HepG2 (cell line): ENCODE measurements around the gene CCDC34. TPM values are rescaled to one million over a fixed set of nuclear protein-coding genes. Genes with fewer than 3 reads are reported as not detected.

ENCODE experiments used
- BCL6 ChIP-seq: IDR thresholded peaks from 2 replicates; pipeline ENCODE4 v1.6.1; 2016; ENCODE audit warnings: missing genetic modification reagents, missing compliant biosample characterization
- EP300 ChIP-seq, 3 experiments: sonication (generic) in 1 of 3; formaldehyde crosslinking in 1 of 3; IDR thresholded peaks; 2 replicates each; pipeline versions ENCODE4 v1.5.1 to v1.6.1; 2011 to 2020; ENCODE audit warnings: low read depth in 2 of 3, low read length in 2 of 3, borderline replicate concordance in 1 of 3, improper control_type of control experiment in 1 of 3, mild to moderate bottlenecking in 1 of 3, missing genetic modification reagents in 1 of 3, moderate library complexity in 1 of 3
- FOXO1 ChIP-seq: sonication (generic); formaldehyde crosslinking; IDR thresholded peaks from 2 replicates; pipeline ENCODE4 v1.4.0; 2020; ENCODE audit warnings: missing genetic modification reagents
- KAT8 ChIP-seq: IDR thresholded peaks from 2 replicates; pipeline ENCODE4 v1.6.1; 2016; ENCODE audit warnings: missing genetic modification reagents, missing compliant biosample characterization
- MED13 ChIP-seq: sonication (generic); formaldehyde crosslinking; IDR thresholded peaks from 2 replicates; pipeline ENCODE4 v1.5.0; 2020; ENCODE audit warnings: missing genetic modification reagents
- NCOA2 ChIP-seq: sonication (generic); formaldehyde crosslinking; IDR thresholded peaks from 2 replicates; pipeline ENCODE4 v1.8.0; 2022; ENCODE audit warnings: inconsistent platforms
- NCOR1 ChIP-seq: fragments of 200-600 bp; sonication (generic); IDR thresholded peaks from 2 replicates; pipeline ENCODE4 v1.7.0; 2017; ENCODE audit warnings: antibody characterized with exemption, low read length, borderline replicate concordance
- NR3C1 ChIP-seq: sonication (generic); formaldehyde crosslinking; IDR thresholded peaks from 2 replicates; pipeline ENCODE4 v1.4.0; 2020; ENCODE audit warnings: missing genetic modification reagents
- PAXIP1 ChIP-seq: sonication (generic); formaldehyde crosslinking; conservative IDR thresholded peaks from 2 replicates; pipeline ENCODE4 v1.4.0; 2020; ENCODE audit warnings: mild to moderate bottlenecking, missing genetic modification reagents, moderate library complexity
- PCBP2 ChIP-seq: fragments of 200-400 bp; formaldehyde crosslinking; optimal IDR thresholded peaks from 2 replicates; pipeline ENCODE3; 2018; ENCODE audit warnings: low read length, low read depth; ENCODE audit not compliant: poor library complexity, severe bottlenecking
- RCOR2 ChIP-seq: IDR thresholded peaks from 2 replicates; pipeline ENCODE4 v1.6.1; 2016; ENCODE audit warnings: missing biosample characterization, missing genetic modification reagents
- TBX3 ChIP-seq: fragments of 450-650 bp; IDR thresholded peaks from 2 replicates; pipeline ENCODE4 v1.6.1; 2017; ENCODE audit warnings: antibody characterized with exemption, mild to moderate bottlenecking, inconsistent platforms, borderline replicate concordance
- ZBTB20 ChIP-seq: sonication (generic); formaldehyde crosslinking; IDR thresholded peaks from 2 replicates; pipeline ENCODE4 v1.8.1; 2023; ENCODE audit warnings: missing genetic modification reagents, low read depth, mild to moderate bottlenecking, borderline replicate concordance
- ZNF362 ChIP-seq: sonication (generic); formaldehyde crosslinking; IDR thresholded peaks from 2 replicates; pipeline ENCODE4 v1.4.0; 2020; ENCODE audit warnings: missing genetic modification reagents, mild to moderate bottlenecking, borderline replicate concordance
- ZNF609 ChIP-seq: sonication (generic); formaldehyde crosslinking; IDR thresholded peaks from 2 replicates; pipeline ENCODE4 v1.4.0; 2020; ENCODE audit warnings: mild to moderate bottlenecking, missing genetic modification reagents, borderline replicate concordance
- ZSCAN30 ChIP-seq: sonication (generic); formaldehyde crosslinking; IDR thresholded peaks from 2 replicates; pipeline ENCODE4 v1.5.0; 2020; ENCODE audit warnings: mild to moderate bottlenecking, missing genetic modification reagents
- polyA plus RNA-seq, 8 experiments: library from polyadenylated mRNA; depleted of rRNA in 3 of 8; stranded (reverse) in 7 of 8; unstranded in 1 of 8; fragments of >200 nt; fragmentation: Illumina TruSeq in 4 of 8; extraction: Trizol in 4 of 8; gene quantifications; 2 replicates each; pipeline versions ENCODE4 v1.2.1 to v1.2.3, GENCODE V29; 2011 to 2016; ENCODE audit warnings: low read depth in 4 of 8, missing spikeins in 1 of 8, mixed read lengths in 1 of 8; ENCODE audit not compliant: insufficient read depth in 1 of 8
- total RNA-seq, 5 experiments: library from RNA; depleted of rRNA; stranded (reverse); fragments of >200 nt; fragmentation: Illumina TruSeq; extraction: Trizol; gene quantifications; 2 replicates each; pipeline ENCODE4 v1.2.3, GENCODE V29; 2016; ENCODE audit warnings: low read depth in 1 of 5

CCDC34 gene
- total and polyA plus RNA-seq, 2 of the 13 experiments (the other 11 are each of a cell fraction or from before 2014, with no cell fraction given), result 7.6 to 34.3 TPM

GRCh38 chr11:27330633-27331270 is 32.3 kb downstream of the CCDC34 start (continued):
- TF ChIP-seq EP300 (IDR thresholded peaks at IDR 0.05; ENCODE audit: low read depth in 2 of 2, low read length in 2 of 2) (peak; percentile 22 to 94; a peak in 3 of 4 replicates), EP300 (CRISPR knock-in tag; IDR thresholded peaks at IDR 0.05; ENCODE audit: borderline replicate concordance) (peak; percentile 81), RCOR2 (CRISPR knock-in tag) (peak; percentile 29; the same call in 1 of the 2 replicates), FOXO1 (peak; percentile 39; the same call in 1 of the 2 replicates), ZBTB20 (CRISPR knock-in tag) (peak; percentile 58; the same call in 1 of the 2 replicates), TBX3 (peak; percentile 65; the same call in 1 of the 2 replicates), PCBP2 (no peak), NR3C1 (no peak), NCOA2 (CRISPR knock-in tag) (peak; percentile 96), BCL6 (CRISPR knock-in tag) (peak; percentile 68), ZNF362 (CRISPR knock-in tag) (peak; percentile 48; the same call in 1 of the 2 replicates), ZSCAN30 (no peak), PAXIP1 (CRISPR knock-in tag) (peak; percentile 86), ZNF609 (peak; percentile 77), MED13 (CRISPR knock-in tag) (peak; percentile 52; the same call in 1 of the 2 replicates), KAT8 (0 out of 2 replicates have a peak, but pooled peaks have one; percentile 36), NCOR1 (peak; percentile 55; the same call in 1 of the 2 replicates)
